ENCODE data around the gene SAC3D1.
A peak's percentile ranks its signal among the peaks of the same experiment; 100 is the strongest.

SAC3D1 gene

DNA sequence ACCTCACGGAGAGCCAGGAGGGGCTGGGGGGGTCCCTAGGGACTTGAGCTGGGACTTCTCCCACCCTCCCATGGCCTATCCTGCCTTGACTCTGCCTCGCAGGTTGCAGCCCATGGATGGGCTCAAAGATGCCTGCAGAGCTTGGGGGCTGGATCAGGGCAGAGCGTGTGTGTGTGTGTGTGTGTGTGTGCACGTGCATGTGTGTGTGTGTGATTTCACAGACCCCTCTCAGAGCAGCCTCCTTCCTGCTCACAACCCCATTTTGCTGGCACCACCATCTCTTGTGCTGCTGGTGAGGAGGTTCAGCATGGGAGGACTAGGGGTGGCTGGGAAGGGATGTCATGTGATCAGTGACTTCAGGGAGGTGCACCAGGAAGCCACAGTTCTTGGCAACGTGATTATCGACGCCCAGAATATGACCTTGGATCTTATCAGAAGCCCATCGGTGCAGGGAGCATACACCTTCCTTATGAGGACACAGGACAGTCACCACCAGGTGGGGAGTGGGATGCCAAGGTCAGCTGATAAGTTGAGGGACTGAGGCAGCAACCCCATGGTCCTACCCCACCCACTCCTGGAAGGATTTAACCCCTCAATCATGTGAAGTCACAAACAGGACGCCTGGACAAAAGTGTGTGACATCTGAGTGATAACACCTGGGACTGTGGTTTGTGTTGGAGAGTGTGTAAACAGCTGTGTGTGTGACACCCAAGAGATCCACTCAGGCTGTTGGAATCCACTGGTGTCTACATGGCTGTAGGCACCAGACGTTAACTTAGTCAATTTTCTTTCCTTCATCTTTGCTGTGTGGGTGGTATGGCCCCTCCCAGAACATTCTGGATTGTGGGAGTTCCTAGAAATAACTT lies 19.2 kb downstream of the SAC3D1 start:
- no peak for DNase-seq

DNA sequence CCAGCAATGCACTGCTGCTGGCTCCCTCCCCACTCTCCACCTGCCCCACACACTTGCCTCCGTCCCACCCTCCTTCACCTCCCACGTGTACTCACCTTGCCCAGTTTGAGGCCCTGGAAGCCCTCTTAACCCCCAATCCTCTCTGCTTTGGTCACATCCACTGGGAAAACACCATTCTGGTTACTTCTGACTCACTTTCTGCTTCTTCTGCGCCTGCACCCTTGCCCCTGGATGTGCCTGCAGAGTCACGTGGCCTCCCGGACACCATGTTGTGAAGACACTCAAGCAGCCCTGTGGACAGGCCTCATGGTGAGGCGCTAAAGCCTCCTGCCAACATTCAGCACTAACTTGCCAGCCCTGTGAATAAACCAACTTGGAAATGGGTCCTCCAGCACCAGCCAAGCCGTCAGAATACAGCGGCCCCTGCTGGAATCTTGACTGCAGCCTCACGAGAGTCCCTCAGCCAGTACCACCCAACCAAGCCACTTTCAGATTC lies 20.0 kb downstream of the SAC3D1 start:
- DNase-seq = no peak

DNA sequence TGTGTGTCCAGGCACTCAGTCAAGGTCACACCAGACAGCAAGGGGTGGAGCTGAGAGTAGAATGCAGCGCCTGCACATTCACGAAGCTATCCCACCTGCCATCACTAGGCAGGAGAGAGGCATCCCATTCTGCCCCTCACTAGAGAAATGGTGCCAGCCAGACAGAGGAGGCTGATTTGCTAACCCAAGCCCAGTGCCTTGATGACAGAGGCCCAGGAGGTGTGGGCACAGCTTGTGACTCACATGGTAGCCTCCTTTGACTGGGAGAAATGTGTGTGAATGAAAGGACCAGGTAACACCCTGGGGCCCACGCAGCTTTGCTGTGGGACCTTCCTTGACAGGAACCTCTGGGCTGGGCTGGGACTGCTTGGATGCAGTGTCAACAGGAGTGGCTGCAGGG lies 22.5 kb downstream of the SAC3D1 start:
- DNase-seq = no peak

DNA sequence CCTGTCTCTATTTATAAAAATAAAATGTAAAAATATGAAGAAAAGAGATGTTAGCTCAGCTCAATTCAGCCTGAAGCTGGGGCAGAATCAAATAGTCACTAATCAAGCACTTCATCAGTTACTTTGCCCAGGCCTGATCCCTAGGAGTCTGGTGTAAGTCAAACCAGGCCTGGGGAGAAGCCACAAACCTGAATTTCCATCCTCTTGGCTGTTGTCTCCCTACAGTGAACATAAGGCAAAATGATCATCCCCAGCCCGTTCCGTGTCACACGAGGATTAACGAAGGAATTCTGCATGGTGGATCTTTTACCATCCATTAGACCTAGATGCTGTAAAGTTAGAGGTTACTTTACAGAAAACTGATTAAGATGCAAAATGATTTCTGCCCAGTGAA lies 23.8 kb downstream of the SAC3D1 start:
- DNase-seq = no peak

DNA sequence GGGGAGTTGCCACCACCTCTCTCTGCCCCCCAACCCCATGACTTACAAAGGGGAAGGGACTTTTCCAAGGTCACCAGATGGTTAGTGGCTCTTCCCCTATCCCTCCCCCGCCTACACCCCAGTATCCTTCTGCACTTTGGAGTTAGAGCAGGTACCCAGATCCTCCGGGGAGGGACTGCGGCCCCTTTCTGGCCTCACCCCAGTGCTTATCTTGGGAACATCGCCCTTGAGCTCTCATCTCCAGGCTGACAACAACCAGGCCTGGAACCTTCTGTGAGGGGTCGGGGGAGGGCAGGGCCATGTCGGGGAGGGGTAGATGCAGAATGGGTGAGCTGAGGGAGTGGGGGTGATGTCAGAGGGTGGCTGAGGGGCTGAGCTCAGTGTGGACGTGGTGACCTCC lies 24.8 kb downstream of the SAC3D1 start:
- no peak for DNase-seq

DNA sequence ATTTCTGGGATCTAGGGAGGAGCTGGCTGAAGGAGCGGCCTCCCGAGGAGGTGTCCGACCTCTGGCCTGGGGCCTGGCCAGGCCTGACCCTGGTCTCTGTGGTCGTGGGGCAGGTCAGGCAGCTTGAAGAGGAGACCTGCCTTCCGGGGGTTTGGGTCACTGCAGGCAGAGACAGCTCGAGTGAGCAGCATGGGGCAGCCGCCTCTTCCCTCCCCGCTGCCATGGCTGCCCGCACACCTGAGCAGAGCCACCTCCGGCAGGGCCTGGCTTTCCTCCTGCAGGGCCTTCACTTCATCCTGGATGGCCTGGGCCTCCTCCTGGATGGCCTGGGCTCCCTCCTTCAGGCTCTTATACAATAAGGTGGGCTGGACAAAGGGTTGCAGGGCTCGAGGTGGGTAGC lies 25.3 kb downstream of the SAC3D1 start:
- DNase-seq = no peak

DNA sequence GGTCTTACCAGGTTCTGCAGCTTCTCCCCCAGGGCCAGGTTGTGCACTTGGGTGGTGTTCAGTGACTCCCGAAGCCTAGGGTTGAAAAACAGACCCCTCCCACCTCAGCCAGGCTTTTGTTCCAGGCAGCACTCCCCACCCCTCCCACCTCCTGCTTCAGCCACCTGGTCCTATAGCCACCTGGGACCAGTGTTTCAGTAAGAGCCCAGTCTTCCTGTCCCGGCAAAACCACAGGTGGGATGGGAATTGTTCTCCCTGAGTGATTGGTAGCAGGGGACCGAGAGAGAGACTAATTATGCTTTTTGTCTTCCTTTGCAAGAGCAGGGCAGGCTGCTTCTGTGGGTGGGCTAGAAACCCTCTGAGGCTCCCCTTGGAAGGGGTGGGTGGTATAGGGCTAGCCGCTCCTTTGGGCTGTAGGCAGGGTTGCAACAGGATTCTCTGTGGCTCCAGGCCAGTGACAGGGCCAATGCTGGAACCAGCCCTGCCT lies 25.8 kb downstream of the SAC3D1 start:
- DNase-seq = no peak

DNA sequence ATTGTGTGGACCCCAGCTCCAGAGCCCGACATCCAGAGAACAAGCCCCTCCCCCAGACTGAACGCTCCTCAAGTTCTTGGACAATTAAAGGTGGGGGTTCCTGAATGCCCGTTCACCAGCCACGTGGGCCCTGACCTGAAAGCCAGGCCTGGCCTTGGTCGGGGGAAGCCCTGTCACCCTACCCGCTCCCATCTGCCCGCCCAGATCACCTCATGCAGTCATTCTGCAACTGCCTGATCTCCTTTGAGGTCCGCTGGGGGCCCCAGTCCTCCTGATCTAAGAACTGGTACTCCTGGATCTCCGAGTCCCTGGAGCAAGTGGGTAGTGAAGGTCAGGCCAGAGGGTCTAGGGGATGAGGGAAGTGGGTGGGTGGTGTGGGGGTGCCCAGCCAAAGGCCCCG lies 26.4 kb downstream of the SAC3D1 start:
- DNase-seq = no peak

DNA sequence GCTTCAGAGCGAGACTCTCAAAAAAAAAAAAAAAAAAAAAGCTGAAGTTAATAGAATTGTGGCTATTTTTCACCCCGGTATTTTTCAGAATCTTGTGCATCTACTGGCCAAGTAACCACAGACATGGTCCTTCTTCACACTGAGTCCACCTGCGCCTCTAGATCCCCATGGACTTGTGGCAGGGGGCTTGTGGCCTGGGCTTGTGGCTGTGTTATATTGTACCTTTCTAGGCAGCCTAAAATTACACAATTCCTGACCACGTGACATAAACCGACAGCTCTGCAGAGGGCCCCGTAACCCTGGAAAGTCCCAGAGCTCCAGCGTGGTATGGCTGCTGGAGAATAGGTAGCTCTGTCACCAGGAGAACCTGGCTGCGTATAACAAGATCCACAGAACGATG lies 28.2 kb downstream of the SAC3D1 start:
- DNase-seq = no peak

DNA sequence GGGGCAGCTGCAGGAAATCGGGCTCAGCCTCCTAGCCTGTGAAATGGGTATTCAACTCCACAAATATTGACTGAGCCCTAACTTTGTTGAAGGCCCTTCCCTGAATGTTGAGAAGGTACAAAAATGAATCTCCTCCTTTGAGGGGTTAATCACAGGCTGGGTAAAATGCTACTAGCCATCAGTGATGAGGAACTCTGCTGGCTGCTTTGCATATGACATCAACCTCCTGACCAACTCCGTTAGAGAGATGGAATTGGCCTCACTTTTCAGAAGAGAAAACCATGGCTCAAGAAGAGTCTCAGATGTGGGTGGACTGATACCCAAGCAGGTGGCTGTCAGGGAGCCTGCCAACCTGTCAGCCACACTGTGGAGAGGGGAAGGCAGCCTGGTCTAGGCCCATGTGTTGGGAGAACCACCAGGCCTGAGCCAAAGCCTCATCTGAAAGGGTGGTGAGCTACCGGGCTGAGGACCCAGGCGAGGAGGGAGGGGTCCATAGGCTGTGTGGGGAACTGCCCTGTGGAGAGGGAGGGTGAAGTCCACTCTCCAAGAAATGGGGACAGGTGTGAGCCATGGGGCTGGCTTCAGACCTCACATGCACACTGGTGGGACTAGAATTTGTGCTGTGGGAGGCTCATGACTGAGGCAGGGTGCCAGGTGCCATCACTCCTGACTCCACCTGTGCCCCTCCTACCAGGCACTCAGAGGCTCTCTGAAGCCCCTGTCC lies 31.1 kb downstream of the SAC3D1 start:
- no peak for DNase-seq

DNA sequence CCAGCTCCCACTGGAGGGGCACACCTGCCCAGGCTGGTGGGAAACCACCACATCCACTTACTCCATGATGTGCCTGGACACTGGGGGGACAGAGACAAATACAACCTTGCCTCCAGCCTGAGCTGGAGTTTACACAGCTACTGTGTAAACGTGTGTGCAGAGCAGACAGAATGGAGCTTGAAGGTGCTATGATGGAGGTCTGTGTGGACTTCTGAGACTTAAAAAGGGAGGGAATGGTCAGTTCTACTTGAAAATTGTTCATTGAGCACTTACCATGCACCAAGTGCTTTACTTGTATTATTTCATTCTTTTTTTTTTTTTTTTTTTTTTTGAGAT lies 31.6 kb downstream of the SAC3D1 start:
- no peak for DNase-seq

DNA sequence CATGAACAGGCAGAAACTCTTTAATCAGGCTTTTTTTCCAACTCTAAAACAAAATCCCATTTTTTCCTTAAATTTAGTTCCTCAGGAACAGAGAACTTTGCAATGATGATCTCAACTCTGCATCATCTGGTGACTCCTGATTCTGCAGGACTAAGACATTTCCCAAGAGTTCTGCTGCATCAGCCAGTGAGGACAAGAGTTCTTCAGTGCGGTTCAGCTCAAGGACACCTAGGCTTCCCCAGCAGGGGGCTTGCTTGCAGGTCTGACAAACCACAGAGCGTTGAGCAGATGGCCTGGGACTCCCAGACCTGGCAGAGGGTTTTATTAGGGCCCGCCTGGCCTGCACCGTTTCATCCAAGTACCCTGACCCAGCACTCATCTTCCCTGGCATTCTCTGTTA lies 36.4 kb downstream of the SAC3D1 start:
- DNase-seq = no peak

DNA sequence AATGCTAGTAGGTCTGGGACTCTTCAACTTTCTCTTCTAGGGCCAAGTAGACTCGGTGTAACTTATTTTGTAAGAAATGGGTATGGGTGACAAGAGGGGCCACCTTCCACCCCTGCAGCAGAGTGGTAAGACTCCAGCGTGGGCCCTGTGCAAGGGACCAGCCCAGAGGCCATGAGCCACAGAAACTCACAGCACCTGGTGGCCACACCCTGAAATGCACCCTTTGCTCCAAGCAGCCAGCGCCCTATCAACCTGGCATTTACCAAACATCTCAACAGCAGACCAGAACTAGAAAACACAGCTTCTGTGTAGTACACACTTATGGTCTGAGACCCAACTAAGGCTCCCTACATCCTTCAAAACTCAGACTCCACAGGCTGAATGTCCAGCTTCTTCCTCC lies 37.1 kb downstream of the SAC3D1 start:
- DNase-seq = no peak

DNA sequence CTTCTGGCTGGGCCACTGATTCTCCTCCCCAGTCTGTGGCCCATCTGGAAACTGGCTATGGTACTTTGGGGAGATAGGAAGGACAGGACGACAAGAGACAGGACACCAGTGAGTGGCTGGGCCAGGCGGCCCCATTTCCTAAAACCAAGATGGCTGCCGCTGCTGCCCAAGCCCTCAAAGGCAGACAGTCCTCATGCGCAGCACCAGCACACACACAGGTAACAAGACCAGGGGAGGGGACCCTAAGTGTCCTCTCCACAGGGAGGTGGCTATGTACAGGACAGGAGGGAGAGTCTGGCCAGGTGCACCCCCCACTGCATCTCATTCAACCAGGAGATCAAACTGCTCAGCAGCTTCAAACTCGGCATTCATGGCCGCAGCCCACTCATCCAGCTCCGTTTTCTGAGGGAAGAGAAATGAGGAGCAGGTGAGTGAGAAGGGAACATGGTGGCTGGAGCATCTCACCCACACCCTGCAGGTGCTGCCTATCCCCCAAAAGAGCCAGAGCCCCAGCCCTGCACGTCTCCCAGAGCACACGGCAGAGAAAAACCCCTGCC lies 37.9 kb downstream of the SAC3D1 start:
- DNase-seq = no peak

DNA sequence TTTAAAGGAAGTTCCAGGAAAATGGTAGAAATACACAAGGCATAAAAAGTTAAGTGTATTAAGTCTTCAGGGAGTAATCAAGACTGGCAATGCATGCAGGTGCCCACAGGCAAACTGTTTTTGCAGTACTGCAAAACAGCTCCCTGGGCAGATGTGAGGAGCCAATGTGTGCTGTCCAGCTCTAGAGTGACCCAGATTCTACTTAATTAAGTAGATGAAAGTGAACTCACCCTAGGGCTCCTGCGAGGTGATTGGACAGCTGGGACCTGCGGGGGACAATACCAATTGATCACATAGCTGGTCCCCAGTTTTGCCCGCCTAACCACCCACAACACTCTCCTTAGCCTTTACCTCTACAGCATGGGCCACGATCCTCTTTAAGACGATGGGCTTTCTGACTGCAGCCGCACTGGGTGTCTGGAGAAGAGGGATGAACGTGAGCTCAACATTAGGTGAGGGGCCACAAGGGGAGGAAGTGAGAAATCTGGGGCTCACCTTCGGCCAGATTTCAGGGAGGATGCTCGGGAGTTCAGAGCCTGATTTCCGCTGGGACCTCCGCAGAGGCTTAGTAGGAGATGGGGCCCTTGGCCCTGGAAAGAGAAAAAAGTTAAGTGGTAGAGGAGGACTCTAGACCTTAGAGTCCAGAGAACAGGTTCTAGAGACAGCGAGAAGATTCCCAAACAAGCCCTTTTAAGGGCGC lies 42.3 kb downstream of the SAC3D1 start:
- DNase-seq = no peak

DNA sequence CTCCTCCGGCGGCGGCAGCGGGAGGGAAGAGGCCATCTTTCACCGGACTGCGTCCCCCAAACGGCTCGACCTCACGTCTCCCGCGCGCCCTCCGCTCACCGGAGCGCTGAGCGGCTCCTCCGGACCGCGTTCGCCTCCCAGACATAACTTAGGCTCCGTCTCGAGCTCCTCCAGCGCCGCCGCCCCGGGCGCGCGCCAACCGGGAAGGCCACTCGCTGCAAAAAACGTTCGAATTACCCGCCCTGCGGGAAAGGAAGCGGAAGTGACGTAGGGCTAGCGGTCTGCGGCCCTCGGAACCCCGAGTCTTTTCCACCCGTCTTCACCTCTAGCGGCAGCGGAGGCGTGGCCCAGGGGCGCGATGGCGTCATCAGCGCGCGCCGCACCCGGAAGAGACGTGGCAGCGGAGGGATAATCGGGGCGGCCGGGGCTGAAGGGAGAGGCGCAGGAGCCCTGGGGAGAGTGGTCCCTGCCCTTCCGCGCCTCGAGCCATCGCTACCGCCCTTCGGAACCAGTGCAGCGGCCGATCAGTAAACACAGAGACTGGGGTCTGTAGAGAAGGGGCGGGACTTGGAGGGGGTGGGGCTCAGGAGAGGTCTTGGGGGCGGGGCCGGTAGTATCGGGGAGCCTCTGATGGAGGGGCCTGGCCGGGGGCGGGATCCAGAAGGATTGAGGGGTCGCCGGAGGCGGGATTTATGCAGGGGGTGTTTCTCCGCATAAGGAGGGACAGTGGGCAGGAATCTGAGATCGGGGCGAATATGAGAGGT lies 43.0 kb downstream of the SAC3D1 start, which contains the start of the genes CDCA5 and ZFPL1:
CDCA5 (minus strand) TSS at position 207 of the 764 bp plus-strand sequence; CDS start at position 145, 62 bp downstream.
ZFPL1 (plus strand) TSS at position 389 of the 764 bp plus-strand sequence. CDS start 477 bp downstream, outside the sequence.
- DNase-seq = peak; percentile 43 to 98 (median 92)

DNA sequence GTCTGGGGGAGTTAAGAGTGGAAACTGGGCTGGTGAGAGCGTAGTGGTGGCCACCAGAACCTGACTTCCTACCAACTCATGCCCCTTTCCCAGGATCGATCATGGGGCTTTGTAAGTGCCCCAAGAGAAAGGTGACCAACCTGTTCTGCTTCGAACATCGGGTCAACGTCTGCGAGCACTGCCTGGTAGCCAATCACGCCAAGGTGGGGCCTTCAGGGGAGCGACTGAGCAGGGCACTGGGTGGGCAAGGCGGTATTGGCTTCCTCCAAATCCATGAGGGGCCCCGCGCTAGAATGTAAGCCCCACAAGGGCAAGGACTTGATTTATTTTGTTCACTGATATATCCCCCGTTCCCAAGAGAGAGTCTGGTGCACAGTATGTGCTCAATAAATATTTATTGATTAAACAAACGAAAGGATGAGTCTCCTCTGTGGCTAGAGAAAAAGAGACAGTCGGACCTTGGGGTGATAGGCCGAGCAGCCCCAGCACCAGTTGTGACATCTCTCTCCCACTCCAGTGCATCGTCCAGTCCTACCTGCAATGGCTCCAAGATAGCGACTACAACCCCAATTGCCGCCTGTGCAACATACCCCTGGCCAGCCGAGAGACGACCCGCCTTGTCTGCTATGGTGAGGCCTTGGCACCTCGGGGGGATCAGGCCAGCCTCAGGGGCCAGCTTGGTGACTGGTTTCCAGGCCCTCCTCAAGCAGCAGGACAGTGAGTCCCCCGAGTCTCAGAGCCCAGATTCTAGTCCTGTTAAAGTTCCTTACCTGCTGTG lies 43.8 kb downstream of the SAC3D1 start:
- no peak for DNase-seq

DNA sequence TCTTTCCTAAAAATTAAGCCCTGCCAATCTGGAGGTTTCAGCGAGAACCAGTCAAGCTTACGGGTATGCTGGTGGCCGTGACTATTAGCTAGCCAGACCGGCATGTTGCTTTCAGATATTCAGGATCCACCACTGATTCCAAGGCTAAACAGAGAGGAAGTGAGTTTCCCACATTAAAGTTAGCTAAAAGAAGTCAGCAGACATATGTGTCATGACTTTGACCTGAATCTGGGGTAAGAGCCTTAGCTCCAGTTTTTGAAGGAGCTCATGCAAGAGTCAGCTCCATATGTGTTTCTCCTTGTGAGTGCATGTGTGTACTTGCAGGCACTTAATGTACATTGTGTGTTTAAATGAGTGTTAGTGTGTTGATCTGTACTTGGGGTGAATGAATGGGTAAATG lies 44.4 kb downstream of the SAC3D1 start:
- DNase-seq = no peak

DNA sequence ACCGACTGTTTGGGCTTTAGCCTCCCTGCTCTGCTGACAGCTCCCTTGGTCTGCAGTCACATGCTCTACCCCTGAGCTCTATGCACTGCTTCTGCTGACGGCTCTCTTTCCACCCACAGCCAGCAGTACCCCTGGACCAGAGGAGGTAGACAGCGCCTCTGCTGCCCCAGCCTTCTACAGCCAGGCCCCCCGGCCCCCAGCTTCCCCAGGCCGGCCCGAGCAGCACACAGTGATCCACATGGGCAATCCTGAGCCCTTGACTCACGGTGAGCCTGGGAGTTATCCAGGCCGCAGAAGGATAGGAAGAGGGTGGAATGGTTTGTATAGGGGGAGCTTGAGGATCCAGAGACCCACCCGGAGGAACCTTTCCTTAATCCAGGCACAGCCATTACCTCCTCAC lies 45.8 kb downstream of the SAC3D1 start:
- DNase-seq = no peak

DNA sequence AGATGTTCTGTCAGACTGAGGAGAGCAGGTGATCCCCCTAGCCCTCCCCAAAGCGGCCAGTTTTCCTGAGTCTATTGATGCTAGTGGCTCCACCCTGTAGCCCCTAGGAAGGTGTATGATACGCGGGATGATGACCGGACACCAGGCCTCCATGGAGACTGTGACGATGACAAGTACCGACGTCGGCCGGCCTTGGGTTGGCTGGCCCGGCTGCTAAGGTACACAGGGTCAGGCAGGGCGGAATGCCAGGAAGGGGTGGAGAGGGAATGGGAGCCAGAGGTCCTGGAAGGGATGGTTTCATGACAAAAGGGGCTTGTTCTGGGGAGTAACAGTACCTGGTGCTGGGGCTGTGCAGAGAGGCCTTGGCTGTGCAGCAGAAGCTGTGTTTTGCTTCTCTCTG lies 46.2 kb downstream of the SAC3D1 start:
- no peak for DNase-seq
